CD4-positive, alpha-beta T cell treated with Interleukin-17A for 4 hours (primary cell): ENCODE results near the gene ZNF253.
"Not testable (repeated sequence)": the region's sequence is repeated elsewhere in the genome, so short reads cannot be mapped to it uniquely, and the experiment has no call there.

Experiments
- DNase-seq: peaks from one replicate; pipeline ENCODE4 v3.0.0-alpha.2; 2020; ENCODE audit warnings: mixed read lengths

The ZNF253 gene

DNA sequence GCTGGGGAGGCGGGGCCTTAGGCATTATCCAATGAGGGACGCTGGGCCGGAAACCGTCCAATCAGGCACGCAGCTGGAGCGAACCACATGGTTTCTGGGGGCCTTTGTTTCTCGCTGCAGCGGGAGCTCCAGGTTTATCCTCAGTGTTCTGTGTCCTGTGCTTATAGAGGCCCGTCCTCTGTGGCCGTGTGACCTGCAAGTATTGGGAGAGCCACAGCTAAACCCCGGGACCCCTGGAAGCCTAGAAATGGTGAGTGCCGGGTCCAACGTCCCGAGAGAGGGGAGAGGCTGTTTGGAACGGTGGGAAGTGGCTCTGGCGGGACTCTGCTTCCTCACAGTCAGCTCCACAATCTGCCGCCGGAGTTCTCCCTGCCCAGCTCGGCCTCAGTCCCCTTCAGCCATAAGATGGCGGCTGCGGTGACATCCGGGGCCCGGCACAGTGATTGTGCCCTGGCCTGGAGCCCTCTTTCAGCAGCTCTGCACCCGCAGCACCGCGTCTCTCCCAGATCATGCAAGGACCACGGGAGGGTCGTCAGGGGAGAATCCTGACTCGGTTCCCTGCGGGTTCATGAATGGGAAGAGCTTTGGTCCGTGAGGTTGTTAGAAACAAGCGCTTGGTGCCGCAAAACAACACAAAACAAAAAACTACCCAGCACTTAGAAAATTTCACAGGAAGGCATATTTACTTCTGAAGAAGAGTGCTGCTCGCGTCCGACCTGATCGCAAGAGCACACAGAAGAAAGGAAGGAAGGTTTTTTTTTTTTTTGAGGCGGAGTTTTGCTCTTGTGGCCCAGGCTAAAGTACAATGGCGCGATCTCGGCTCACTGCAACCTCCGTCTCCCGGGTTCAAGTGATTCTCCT, at the start of gene ZNF253:
TSS of gene ZNF253 (plus strand) at position 133 of the 861 bp plus-strand sequence. CDS start at position 248, 115 bp downstream.
- peak; percentile 96 for DNase-seq

DNA sequence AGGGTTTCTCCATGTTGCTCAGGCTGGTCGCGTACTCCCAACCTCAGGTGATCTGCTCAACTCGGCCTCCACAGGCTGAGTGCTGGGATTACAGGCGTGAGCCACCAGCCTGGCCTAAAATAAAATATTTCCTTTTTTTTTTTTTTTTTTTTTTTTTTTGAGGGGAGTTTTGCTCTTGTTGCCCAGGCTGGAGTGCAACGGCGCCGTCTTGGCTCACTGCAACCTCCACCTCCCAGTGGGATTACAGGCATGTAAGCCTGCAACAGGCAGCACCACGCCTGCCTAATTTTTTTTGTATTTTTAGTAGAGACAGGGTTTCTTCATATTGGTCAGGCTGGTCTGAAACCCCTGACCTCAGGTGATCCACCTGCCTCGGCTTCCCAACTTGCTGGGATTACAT, 49.0 kb upstream of the ZNF253 start:
- DNase-seq, result no peak

DNA sequence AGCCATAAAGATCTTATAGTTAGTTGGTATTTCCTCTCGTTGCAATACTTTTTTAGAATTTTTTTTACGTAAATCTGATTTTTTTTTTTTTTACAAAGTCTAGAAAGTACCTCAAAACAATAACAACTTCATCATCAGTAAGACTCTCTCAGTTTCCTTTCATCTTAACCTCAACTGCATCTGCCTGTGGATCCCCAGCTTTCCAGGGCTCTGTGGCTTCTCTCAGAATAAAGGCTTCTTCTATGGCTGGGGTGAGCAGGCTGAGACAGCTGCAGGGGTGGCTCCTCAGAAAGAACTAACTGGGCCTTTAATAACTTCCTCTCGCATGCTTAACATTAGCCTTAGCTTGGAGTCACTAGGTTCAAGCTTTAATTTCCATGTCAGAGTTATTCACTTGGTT, 48.3 kb upstream of the ZNF253 start:
- DNase-seq, result peak; percentile 70

DNA sequence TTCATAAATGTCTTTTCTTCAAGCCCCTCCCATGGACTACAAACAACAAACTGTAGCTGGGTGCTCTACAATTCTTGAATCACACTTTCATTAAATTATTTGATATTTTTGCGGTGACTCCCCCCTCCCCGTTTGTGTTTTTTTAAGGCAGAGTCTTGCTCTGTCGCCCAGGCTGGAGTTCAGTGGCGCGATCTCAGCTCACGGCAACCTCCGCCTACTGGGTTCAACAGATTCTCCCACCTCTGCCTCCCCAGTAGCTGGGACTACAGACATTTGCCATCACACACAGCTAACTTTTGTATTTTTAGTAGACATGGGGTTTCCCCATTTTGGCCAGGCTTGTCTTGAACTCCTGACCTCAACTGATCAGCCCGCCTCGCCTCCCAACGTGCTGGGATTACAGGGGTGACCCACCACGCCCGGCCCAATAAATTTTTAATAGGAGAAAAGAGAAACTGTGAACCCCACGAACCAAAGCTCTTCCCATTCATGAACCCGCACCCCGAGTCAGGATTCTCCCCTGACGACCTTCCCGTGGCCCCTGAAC, 44.8 kb upstream of the ZNF253 start:
- no peak for DNase-seq

- peak; percentile 99 for DNase-seq
Observed at GRCh38 chr19:19821366-19821951, 44.2 kb upstream of the ZNF253 start, which contains the start of gene ZNF506. TSS of gene ZNF506 (minus strand) at chr19:19821750. CDS start at chr19:19821603, 147 bp downstream.

- peak; percentile 18 for DNase-seq
Observed at GRCh38 chr19:19821976-19822375, 43.7 kb upstream of the ZNF253 start.

DNA sequence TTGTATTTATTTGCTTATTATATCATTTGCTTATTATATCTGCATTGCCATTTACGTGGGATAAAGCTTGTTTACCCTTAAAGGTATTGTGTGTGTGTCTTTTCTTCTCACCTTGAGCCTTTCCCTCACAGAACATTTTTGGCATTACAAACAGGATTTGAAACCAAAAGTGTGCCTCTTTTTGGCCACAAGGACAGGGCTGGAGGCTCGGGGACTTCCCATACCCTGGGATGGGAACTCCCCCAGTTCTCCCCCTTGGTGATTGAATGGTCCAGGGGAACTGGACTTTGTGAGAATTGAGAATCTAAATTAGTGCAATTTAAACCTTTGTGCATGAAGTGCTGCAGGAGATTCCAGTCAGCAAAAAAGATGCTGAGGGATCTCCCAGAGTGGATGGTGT, 41.8 kb upstream of the ZNF253 start:
- no peak for DNase-seq

DNA sequence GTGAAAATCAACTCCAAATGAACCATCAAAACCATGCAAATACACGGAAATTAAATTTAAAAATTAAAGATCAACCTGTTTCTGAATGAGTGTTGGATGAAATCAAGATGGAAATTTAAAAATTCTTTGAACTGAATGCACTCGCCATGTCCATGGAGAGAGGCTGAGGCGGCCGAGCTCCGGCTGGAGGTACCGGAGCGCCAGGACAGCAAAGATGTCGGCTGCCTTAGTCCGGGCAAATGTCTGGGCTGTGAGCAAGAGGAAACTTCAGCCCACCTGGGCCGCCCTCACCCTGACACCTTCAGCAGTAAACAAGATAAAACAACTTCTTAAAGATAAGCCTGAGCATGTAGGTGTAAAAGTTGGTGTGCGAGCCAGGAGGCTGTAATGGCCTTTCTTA, 38.8 kb upstream of the ZNF253 start:
- DNase-seq, result no peak

GRCh38 chr19:19835560-19836038, 30.1 kb upstream of the ZNF253 start:
- no peak for DNase-seq

DNA sequence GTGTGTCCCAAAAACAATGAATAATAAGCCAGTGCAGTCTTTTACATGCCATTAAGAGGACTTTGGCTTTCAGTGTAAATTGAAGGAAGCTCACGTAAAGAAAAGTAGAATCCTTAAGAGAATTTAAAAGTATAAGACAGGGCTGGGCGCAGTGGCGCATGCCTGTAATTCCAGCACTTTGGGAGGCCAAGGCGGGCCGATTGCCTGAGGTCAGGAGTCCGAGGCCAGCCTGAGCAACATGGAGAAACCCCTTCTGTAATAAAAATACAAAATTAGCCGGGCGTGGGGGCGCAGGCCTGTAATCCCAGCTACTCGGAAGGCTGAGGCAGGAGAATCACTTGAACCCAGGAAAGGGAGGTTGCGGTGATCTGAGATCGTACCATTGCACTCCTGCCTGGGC, 17.9 kb upstream of the ZNF253 start:
- DNase-seq, result no peak

DNA sequence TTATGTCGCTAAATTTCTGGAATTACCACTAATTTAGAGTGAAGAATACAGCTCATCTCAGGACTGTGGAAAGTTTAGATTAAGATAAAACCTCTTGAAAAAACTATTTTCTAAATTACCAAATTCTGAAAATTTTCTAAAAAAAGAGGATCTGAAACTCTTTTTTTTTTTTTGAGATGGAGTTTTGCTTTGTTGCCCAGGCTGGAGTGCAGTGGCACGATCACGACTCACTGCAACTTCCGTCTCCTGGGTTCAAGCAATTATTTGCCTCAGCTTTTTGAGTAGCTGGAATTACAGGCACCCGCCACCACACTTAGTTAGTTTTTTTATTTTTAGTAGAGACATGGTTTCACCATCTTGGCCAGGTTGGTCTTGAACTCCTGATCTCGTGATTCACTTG, 16.6 kb upstream of the ZNF253 start:
- DNase-seq, result no peak

DNA sequence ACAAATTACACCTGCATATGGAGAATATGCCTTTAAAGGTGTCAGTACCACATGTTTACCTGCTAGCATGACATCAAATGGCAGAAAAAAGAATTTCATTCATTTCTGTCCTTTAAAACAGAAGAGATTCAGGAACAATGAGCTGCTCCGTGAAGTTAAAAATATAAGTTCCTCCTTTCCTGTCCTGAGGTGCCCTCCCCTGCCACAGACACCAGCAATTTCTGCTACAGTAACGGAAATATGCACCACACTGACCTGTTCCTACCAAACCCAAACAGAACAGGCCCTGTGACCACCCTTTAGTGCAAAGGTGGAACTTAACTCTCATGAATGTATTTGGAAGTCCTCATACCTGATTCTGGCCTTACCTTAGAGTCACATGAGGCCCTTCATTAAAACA, 13.9 kb upstream of the ZNF253 start:
- DNase-seq, result not testable (repeated sequence)

- no peak for DNase-seq
Observed at GRCh38 chr19:19858751-19859150, 6.9 kb upstream of the ZNF253 start.

GRCh38 chr19:19860756-19861390, 4.8 kb upstream of the ZNF253 start:
- DNase-seq, result peak; percentile 81

DNA sequence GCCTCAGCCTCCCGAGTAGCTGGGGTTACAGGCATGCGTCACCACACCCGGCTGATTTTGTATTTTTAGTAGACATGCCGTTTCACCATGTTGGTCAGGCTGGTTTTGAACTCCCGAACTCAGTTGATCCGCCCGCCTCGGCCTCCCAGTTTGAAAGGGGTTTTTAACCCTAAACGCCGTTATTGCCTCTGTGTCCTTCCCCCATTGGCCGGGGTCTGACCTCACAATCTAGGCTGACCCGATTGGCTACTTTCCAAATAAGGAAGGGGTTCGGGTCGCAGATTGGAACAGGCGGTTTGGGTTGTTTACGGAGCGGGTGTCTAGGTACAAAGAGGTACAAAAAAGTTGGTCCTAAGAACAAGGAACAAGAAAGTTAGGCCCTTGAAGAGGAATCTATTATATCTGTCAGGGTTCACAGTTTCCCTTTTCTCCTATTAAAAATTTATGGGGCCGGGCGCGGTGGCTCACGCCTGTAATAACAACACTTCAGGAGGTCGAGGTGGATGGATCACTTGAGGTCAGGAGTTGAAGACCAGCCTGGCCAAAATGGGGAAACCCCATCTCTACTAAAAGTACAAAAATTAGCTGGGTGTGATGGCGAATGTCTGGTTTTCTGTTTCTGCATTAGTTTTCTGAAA, 1.0 kb downstream of the ZNF253 start:
- peak; percentile 53 for DNase-seq

DNA sequence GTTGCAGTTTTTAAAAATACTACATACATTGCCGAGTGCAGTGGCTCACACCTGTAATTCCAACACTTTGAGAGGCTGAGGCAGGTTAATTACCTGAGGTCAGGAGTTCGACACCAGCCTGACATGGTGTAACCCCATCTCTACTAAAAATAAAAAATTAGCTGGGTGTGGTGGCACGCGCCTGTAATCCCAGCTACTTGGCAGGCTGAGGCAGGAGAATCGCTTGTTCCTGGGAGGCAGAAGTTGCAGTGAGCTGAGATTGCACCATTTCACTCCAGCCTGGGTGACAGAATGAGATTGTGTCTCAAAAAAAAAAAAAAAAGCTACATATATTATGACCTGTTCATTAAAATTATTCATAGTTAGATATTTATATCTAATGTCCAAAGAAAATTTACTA, 4.4 kb downstream of the ZNF253 start:
- not testable (repeated sequence) for DNase-seq

GRCh38 chr19:19871932-19872331, 6.2 kb downstream of the ZNF253 start:
- DNase-seq, result no peak

GRCh38 chr19:19873381-19873780, 7.7 kb downstream of the ZNF253 start:
- DNase-seq, result no peak

- DNase-seq, result no peak
Observed at GRCh38 chr19:19877724-19878123, 12.0 kb downstream of the ZNF253 start.

GRCh38 chr19:19884583-19884982, 18.9 kb downstream of the ZNF253 start:
- DNase-seq, result no peak

- not testable (repeated sequence) for DNase-seq
Observed at GRCh38 chr19:19892055-19892941, 26.6 kb downstream of the ZNF253 start.
